Neural cell (in vitro differentiated cells): ENCODE data around the gene NBPF3.
"Not testable (repeated sequence)": the region's sequence is repeated elsewhere in the genome, so short reads cannot be mapped to it uniquely, and the experiment has no call there.

Experiments used
- CTCF ChIP-seq: fragments of 450-650 bp; IDR thresholded peaks from 2 replicates; pipeline ENCODE4 v1.5.1; 2014; ENCODE audit warnings: antibody characterized with exemption, mild to moderate bottlenecking, moderate library complexity; ENCODE audit not compliant: poor library complexity, severe bottlenecking
- EP300 ChIP-seq: fragments of 450-650 bp; conservative IDR thresholded peaks from 2 replicates; pipeline ENCODE4 v1.6.1; 2014; ENCODE audit warnings: antibody characterized with exemption, mild to moderate bottlenecking, moderate library complexity; ENCODE audit not compliant: poor library complexity, severe bottlenecking
- RAD21 ChIP-seq: fragments of 450-650 bp; conservative IDR thresholded peaks from 2 replicates; pipeline ENCODE4 v1.6.1; 2014; ENCODE audit warnings: antibody characterized with exemption, mild to moderate bottlenecking, moderate library complexity
- SMC3 ChIP-seq: fragments of 450-650 bp; conservative IDR thresholded peaks from 2 replicates; pipeline ENCODE4 v1.6.1; 2014; ENCODE audit warnings: antibody characterized with exemption, mild to moderate bottlenecking, moderate library complexity; ENCODE audit not compliant: poor library complexity
- TAF1 ChIP-seq: IDR thresholded peaks from 2 replicates; pipeline ENCODE4 v1.6.1; 2012; ENCODE audit warnings: low read depth

GRCh38 chr1:21483881-21484280 lies 43.9 kb downstream of the NBPF3 start:
- TF ChIP-seq EP300, SMC3, RAD21, TAF1, CTCF: not testable (repeated sequence)
